ENCODE data around the gene C6orf47.

Gene C6orf47

DNA sequence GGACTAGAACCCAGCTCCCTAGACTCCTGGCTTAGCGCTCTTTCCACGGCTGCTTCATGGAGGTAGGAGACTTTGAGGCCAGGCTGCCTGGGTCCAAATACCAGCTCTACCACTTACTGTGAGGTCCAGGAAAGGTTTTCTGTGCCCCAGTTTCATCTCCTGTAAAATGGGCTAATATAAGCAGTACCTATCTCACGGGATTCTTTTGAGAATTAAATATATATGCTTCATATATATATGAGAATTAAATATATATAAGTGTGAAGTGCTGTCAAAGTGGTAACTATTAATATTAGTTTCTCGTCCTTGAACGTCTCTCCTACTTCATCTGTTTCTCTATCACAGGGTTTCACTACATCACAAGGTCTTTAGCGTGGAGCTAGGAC is 30.5 kb upstream of the C6orf47 start:
- Histone ChIP-seq H3K27me3 (no peaks in the 10 kb centered on the region), H3K27ac (no peak overlapping the region)
- no peak for TF ChIP-seq Cebpa-rat (IDR thresholded peaks at IDR 0.05)

DNA sequence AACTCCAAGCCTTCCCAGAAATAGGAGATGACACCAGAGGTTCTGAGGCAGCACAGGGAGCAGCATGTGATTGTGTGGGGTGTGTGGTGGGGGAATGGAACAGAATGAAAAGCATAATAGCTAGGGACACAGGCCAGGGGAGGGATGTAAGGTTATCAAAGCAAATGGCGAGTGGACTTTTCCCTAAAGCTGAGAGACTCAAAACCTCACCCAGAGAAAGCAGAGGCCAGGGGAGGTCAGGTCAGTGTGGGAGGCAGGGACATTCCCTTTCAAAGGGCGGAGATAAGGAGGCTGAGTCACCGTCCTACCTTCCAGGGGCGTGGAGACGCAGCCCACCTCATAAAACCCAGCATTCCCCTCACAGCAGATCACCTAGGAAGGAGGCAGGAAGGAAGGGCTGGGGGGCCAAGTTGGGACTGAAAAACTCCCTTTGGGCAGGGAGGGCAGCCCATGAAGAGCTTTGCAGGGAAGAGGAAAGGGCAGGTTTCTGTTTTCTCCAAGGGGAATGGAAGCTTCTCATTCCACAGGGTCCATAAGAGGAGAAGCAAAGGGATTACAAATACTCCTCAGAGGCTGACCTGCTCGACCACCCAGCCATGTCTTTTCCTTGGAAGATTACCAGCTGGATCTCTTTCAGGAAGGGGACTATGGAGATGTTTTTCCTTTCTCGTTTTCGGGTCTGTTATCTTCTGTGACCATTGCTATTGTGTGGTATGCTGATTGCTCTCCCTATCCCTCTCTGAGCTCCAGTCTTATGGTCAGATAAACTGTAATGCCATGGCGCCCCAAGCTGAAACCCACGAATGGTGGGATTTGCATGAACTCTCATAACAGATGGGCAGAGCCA is 29.9 kb upstream of the C6orf47 start:
- Histone ChIP-seq H3K4me3 (no peak overlapping the region), H3K27ac (peak overlapping the region in 1 of 11 experiments; percentile 13; a peak in 1 of 22 replicates), H3K27me3 (no peaks in the 10 kb centered on the region), H3K4me2 (peak overlapping the region in 5 of 11 experiments; percentile 39 to 57 (median 52); a peak in 7 of 22 replicates), H3K9ac (peak overlapping the region in 4 of 11 experiments; percentile 13 to 46 (median 29); a peak in 6 of 22 replicates), H3K9me3 (replicated peaks in 1 of 11) (no peaks in the 10 kb centered on the region), H3K4me1 (peaks cover 0 to 24% (median 12%) of the 10 kb centered on the region in 10 experiments; a peak in 12 of 20 replicates), H3K36me3 (peaks cover 97 to 100% (median 98%) of the 10 kb centered on the region in 11 experiments), H4K20me1 (peaks cover 0 to 34% (median 4%) of the 10 kb centered on the region in 11 experiments; a peak in 7 of 22 replicates)
- TF ChIP-seq Cebpa-rat (IDR thresholded peaks at IDR 0.05) = no peak

More for the DNA sequence above, 30.5 kb upstream of the C6orf47 start:
- Histone ChIP-seq H3K4me3 (no peak overlapping the region), H3K36me3 (peaks cover 97 to 100% (median 98%) of the 10 kb centered on the region in 11 experiments), H3K9ac (peak overlapping the region in 3 of 11 experiments; percentile 13 to 43 (median 21); a peak in 5 of 22 replicates), H3K4me1 (peaks cover 0 to 24% (median 12%) of the 10 kb centered on the region in 10 experiments; a peak in 12 of 20 replicates), H4K20me1 (peaks cover 0 to 34% (median 4%) of the 10 kb centered on the region in 11 experiments; a peak in 7 of 22 replicates), H3K4me2 (0 out of 22 replicates have a peak overlapping the region, but pooled peaks of 1 of the 11 experiments have one; percentile 56), H3K9me3 (replicated peaks in 1 of 11) (no peaks in the 10 kb centered on the region)

DNA sequence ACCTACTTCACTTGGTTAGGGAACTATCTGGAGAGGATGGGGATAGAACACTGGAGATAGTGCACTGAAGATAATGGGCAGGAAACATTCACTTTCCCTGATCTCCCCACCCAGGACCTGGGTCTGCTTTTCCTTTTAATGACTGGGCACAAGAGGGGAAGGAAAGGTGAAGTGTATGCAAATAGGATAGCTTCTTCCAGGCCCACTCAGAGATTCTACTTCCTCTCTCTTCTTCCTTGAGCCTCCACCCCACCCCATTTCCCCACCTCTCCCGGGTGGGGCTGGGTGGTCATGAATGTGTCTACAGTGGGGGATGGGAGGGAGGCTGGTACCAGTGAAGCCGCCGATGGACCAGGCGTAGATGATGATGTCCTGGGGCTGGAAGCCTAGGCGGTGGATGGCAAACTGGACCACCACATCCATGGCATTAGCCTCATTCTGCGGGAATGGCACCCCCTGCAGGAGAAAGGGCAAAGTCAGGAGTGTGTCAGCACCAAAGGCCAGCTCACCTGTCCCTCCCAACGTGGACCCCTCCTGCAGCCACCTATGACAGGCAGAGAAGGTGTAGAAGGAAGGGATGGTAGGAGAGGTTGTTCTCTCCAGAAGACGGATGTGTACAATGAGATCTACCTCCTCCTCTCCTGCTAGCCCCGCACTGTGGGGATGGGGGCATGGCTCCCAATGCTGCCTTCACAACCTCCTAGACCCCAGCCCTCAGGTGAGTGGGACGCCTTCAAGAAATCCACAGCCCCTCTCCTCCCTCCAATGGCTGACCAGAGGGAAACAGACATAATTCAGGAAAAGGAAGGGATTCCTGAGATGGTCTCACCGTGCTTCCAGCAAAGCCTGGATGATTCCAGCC is 28.9 kb upstream of the C6orf47 start:
- H3K36me3 ChIP-seq = peaks cover 93 to 99% (median 95%) of the 10 kb centered on the region in 11 experiments
- no peak overlapping the region for H3K4me3 ChIP-seq
- H3K4me2 ChIP-seq = peak overlapping the region in 6 of 11 experiments; percentile 19 to 57 (median 49); a peak in 11 of 22 replicates

GRCh38 chr6:31687860-31688693 is 27.5 kb upstream of the C6orf47 start:
- Histone ChIP-seq H3K4me2 (no peak overlapping the region), H3K4me3 (no peak overlapping the region), H4K20me1 (peaks cover 0 to 34% (median 1%) of the 10 kb centered on the region in 11 experiments; a peak in 6 of 22 replicates), H3K9me3 (replicated peaks in 1 of 11) (no peaks in the 10 kb centered on the region), H3K9ac (no peak overlapping the region), H3K27me3 (no peaks in the 10 kb centered on the region), H3K27ac (no peak overlapping the region), H3K36me3 (peaks cover 89 to 99% (median 94%) of the 10 kb centered on the region in 11 experiments), H3K4me1 (peaks cover 0 to 24% (median 12%) of the 10 kb centered on the region in 10 experiments; a peak in 12 of 20 replicates)
- TF ChIP-seq Cebpa-rat (IDR thresholded peaks at IDR 0.05) = no peak

More for the DNA sequence above, 28.9 kb upstream of the C6orf47 start:
- no peak overlapping the region for H3K27ac ChIP-seq
- H3K4me1 ChIP-seq = peaks cover 0 to 24% (median 12%) of the 10 kb centered on the region in 10 experiments; a peak in 12 of 20 replicates
- H4K20me1 ChIP-seq = peaks cover 0 to 34% (median 3%) of the 10 kb centered on the region in 11 experiments; a peak in 6 of 22 replicates
- H3K9ac ChIP-seq = peak overlapping the region in 2 of 11 experiments; percentile 43 to 46; a peak in 1 of 22 replicates
- H3K27me3 ChIP-seq = no peaks in the 10 kb centered on the region
- no peaks in the 10 kb centered on the region for H3K9me3 ChIP-seq (replicated peaks in 1 of 11)
- TF ChIP-seq Cebpa-rat (IDR thresholded peaks at IDR 0.05) = no peak

- Histone ChIP-seq H3K9me3 (replicated peaks in 1 of 11) (no peaks in the 10 kb centered on the region), H3K4me1 (peaks cover under 1 to 24% (median 15%) of the 10 kb centered on the region in 10 experiments; a peak in 18 of 20 replicates), H3K36me3 (peaks cover 84 to 95% (median 91%) of the 10 kb centered on the region in 11 experiments), H3K4me2 (no peak overlapping the region), H3K27me3 (no peaks in the 10 kb centered on the region), H3K9ac (peak overlapping the region in 1 of 11 experiments; percentile 9; a peak in 1 of 22 replicates), H4K20me1 (peaks cover 0 to 34% (median 0%) of the 10 kb centered on the region in 11 experiments; a peak in 6 of 22 replicates), H3K27ac (no peak overlapping the region), H3K4me3 (no peak overlapping the region)
- TF ChIP-seq Cebpa-rat (IDR thresholded peaks at IDR 0.05) = no peak
Observed at GRCh38 chr6:31687321-31687720, 26.7 kb upstream of the C6orf47 start.

GRCh38 chr6:31686483-31686882 is 25.9 kb upstream of the C6orf47 start:
- Histone ChIP-seq H3K4me3 (no peak overlapping the region), H3K27me3 (no peaks in the 10 kb centered on the region), H3K4me2 (no peak overlapping the region), H3K9ac (no peak overlapping the region; a peak in 1 of 22 replicates), H3K36me3 (peaks cover 77 to 89% (median 84%) of the 10 kb centered on the region in 11 experiments), H3K4me1 (peaks cover 9 to 33% (median 23%) of the 10 kb centered on the region in 10 experiments), H3K9me3 (replicated peaks in 1 of 11) (no peaks in the 10 kb centered on the region), H3K27ac (no peak overlapping the region), H4K20me1 (peaks cover 0 to 34% (median 0%) of the 10 kb centered on the region in 11 experiments; a peak in 7 of 22 replicates)
- no peak for TF ChIP-seq Cebpa-rat (IDR thresholded peaks at IDR 0.05)

DNA sequence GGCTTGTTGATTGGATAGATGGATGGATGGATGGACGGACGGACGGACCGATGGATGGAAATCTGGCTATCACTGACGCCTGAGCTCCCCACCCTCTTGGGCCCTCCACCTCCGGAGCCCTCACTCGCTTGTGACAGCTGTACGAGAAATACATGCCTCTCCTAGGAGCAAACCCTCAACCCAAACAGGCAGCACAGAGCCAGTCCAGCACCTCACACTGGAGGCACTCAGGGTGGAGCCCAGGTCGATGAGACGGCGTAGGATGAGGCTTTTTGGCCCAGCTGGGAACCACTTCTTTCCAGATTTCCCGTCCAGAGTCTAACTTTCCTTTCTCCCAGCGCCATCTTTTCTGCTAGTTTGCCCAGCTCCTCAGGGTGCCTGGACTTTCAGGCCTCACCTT is 23.0 kb upstream of the C6orf47 start:
- no peaks in the 10 kb centered on the region for H3K27me3 ChIP-seq
- no peak overlapping the region for H3K4me2 ChIP-seq
- peaks cover 21 to 43% (median 38%) of the 10 kb centered on the region in 10 experiments for H3K4me1 ChIP-seq
- H3K9ac ChIP-seq = no peak overlapping the region
- H3K9me3 ChIP-seq (replicated peaks in 1 of 11) = no peaks in the 10 kb centered on the region
- no peak for TF ChIP-seq Cebpa-rat (IDR thresholded peaks at IDR 0.05)
- H4K20me1 ChIP-seq = peaks cover 0 to 22% (median 0%) of the 10 kb centered on the region in 11 experiments; a peak in 4 of 22 replicates
- H3K36me3 ChIP-seq = peaks cover 48 to 60% (median 55%) of the 10 kb centered on the region in 11 experiments
- no peak overlapping the region for H3K4me3 ChIP-seq
- H3K27ac ChIP-seq = no peak overlapping the region
